OCI-LY3 (cell line): ENCODE measurements around the gene FBXO34.

ENCODE experiments used
- H2AFZ ChIP-seq: fragments of 200-600, 300-600 bp; shearing (Covaris generic); 2 replicates; pipeline ENCODE4 v1.6.0; 2014; ENCODE audit warnings: antibody characterized with exemption, low read depth, low read length
- H3K27ac ChIP-seq: fragments of 200-600, 300-600 bp; sonication (generic); 2 replicates; pipeline ENCODE4 v1.5.1; 2014; ENCODE audit warnings: mild to moderate bottlenecking, low read length, moderate library complexity, mixed read lengths
- H3K27me3 ChIP-seq: fragments of 200-600, 300-600 bp; sonication (generic); 2 replicates; pipeline ENCODE4 v1.6.1; 2014; ENCODE audit warnings: low read depth, low read length, mixed read lengths
- H3K36me3 ChIP-seq: fragments of 200-600, 300-600 bp; sonication (generic); replicated peaks from 2 replicates; pipeline ENCODE3; 2014; ENCODE audit warnings: low read depth, low read length, mixed read lengths
- H3K4me1 ChIP-seq: fragments of 300-600, 200-600 bp; sonication (generic); 2 replicates; pipeline ENCODE4 v1.6.1; 2014; ENCODE audit warnings: low read length, mixed read lengths
- H3K4me2 ChIP-seq: fragments of 200-600, 300-600 bp; sonication (generic); 2 replicates; pipeline ENCODE4 v1.6.1; 2014; ENCODE audit warnings: low read length, mixed read lengths
- H3K4me3 ChIP-seq: fragments of 300-600, 200-600 bp; sonication (generic); 2 replicates; pipeline ENCODE4 v1.5.1; 2014; ENCODE audit warnings: antibody characterized with exemption, mild to moderate bottlenecking, low read length, moderate library complexity
- H3K79me2 ChIP-seq: fragments of 300-600, 200-600 bp; shearing (Covaris generic); 2 replicates; pipeline ENCODE4 v1.6.1; 2014; ENCODE audit warnings: mild to moderate bottlenecking, low read length, mixed read lengths
- H3K9ac ChIP-seq: fragments of 300-600, 200-600 bp; shearing (Covaris generic); 2 replicates; pipeline ENCODE4 v1.6.0; 2014; ENCODE audit warnings: mild to moderate bottlenecking, low read length, moderate library complexity
- H3K9me3 ChIP-seq: fragments of 200-600, 300-600 bp; shearing (Covaris generic); 2 replicates; pipeline ENCODE4 v1.6.1; 2014; ENCODE audit warnings: low read length, mixed read lengths; ENCODE audit not compliant: insufficient read depth
- H4K20me1 ChIP-seq: fragments of 200-600, 300-600 bp; sonication (generic); 2 replicates; pipeline ENCODE4 v1.6.1; 2016; ENCODE audit warnings: low read length, mixed read lengths; ENCODE audit not compliant: insufficient read depth
- CTCF ChIP-seq: fragments of 200-600, 300-600 bp; sonication (generic); IDR thresholded peaks from 2 replicates; pipeline ENCODE4 v1.5.1; 2014; ENCODE audit warnings: antibody characterized with exemption, low read length, low read depth
- EZH2phosphoT487 ChIP-seq: fragments of 200-600 bp; shearing (Covaris generic); IDR thresholded peaks from 2 replicates; pipeline ENCODE4 v1.6.1; 2018; ENCODE audit warnings: antibody characterized with exemption, mixed run types, low read depth

Gene FBXO34

GRCh38 chr14:55241673-55242072, 29.5 kb upstream of the FBXO34 start:
- no peak overlapping the region for H3K4me3 ChIP-seq
- TF ChIP-seq EZH2phosphoT487: no peak
- no peak for TF ChIP-seq CTCF
- H4K20me1 ChIP-seq: no peaks in the 10 kb centered on the region
- no peaks in the 10 kb centered on the region for H3K79me2 ChIP-seq
- H3K27ac ChIP-seq: no peak overlapping the region
- H3K4me2 ChIP-seq: no peak overlapping the region
- no peaks in the 10 kb centered on the region for H3K36me3 ChIP-seq
- no peaks in the 10 kb centered on the region for H3K9me3 ChIP-seq
- 0 out of 2 replicates have a peak overlapping the region, but pooled peaks have one; percentile 25 for H2AFZ ChIP-seq
- H3K27me3 ChIP-seq: no peaks in the 10 kb centered on the region; the same call in 1 of the 2 replicates
- H3K4me1 ChIP-seq: no peaks in the 10 kb centered on the region
- no peak overlapping the region for H3K9ac ChIP-seq

GRCh38 chr14:55243386-55243785, 27.8 kb upstream of the FBXO34 start:
- Histone ChIP-seq H3K36me3 (no peaks in the 10 kb centered on the region), H3K4me1 (no peaks in the 10 kb centered on the region), H3K27me3 (peaks cover under 1% of the 10 kb centered on the region; the same call in 1 of the 2 replicates), H3K4me2 (no peak overlapping the region), H3K9ac (no peak overlapping the region), H3K4me3 (no peak overlapping the region), H3K9me3 (no peaks in the 10 kb centered on the region), H4K20me1 (no peaks in the 10 kb centered on the region), H3K79me2 (no peaks in the 10 kb centered on the region), H2AFZ (no peak overlapping the region), H3K27ac (no peak overlapping the region)
- TF ChIP-seq EZH2phosphoT487 (no peak), CTCF (no peak)

- Histone ChIP-seq H2AFZ (no peak overlapping the region), H4K20me1 (no peaks in the 10 kb centered on the region), H3K9ac (no peak overlapping the region), H3K27me3 (peaks cover 5% of the 10 kb centered on the region; the same call in 1 of the 2 replicates), H3K4me1 (no peaks in the 10 kb centered on the region), H3K79me2 (no peaks in the 10 kb centered on the region), H3K4me3 (no peak overlapping the region), H3K27ac (no peak overlapping the region), H3K4me2 (no peak overlapping the region), H3K9me3 (no peaks in the 10 kb centered on the region), H3K36me3 (no peaks in the 10 kb centered on the region)
- TF ChIP-seq EZH2phosphoT487 (no peak), CTCF (no peak)
Measured at GRCh38 chr14:55243813-55244212, 27.4 kb upstream of the FBXO34 start.

GRCh38 chr14:55245657-55246268, 25.5 kb upstream of the FBXO34 start:
- Histone ChIP-seq H3K9me3 (no peaks in the 10 kb centered on the region), H3K36me3 (no peaks in the 10 kb centered on the region), H4K20me1 (no peaks in the 10 kb centered on the region), H2AFZ (no peak overlapping the region), H3K4me1 (no peaks in the 10 kb centered on the region), H3K27ac (no peak overlapping the region), H3K4me3 (no peak overlapping the region), H3K79me2 (no peaks in the 10 kb centered on the region), H3K27me3 (peaks cover 7% of the 10 kb centered on the region; the same call in 1 of the 2 replicates), H3K9ac (no peak overlapping the region), H3K4me2 (no peak overlapping the region)
- no peak for TF ChIP-seq EZH2phosphoT487
- TF ChIP-seq CTCF: peak; percentile 77
